GM19239 (cell line): ENCODE measurements around the gene EFCAB14.

Experiments used
- DNase-seq: peaks from one replicate; pipeline ENCODE4 v3.0.0; 2011; ENCODE audit warnings: low spot score; ENCODE audit not compliant: insufficient read length
- FAIRE-seq: peaks from 2 replicates; lab custom pipeline; 2011; peaks lifted over from hg19 to GRCh38; lab: Jason Lieb, UNC

The EFCAB14 gene

DNA sequence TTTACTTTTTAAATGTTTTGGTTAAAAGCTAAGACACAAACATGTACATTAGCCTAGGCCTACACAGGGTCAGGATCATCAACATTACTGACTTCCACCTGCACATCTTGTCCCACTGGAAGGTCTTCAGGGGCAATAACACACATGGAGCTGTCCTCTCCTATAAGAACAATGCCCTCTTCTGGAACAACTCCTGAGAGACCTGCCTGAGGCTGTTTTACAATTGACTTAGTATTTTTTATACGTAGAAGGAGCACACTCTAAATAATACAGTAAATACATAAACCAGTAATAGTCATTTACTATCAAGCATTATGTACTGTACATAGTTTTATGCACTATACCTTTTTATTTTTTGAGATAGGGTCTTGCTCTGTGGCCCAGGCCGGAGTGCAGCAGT is 88.2 kb downstream of the EFCAB14 start:
- DNase-seq (no peak), FAIRE-seq (no peak)
